ENCODE data around the gene NGEF.

NGEF gene

GRCh38 chr2:233006648-233007047, 6.4 kb downstream of the NGEF start:
- Histone ChIP-seq H3K4me2 (ENCODE audit: low read depth, low read length, poor library complexity, severe bottlenecking) (no peak overlapping the region), H4K20me1 (ENCODE audit: low read depth, low read length) (no peaks in the 10 kb centered on the region), H3F3A (ENCODE audit: insufficient read depth) (no peaks in the 10 kb centered on the region), H3K27me3 (ENCODE audit: low read length) (no peaks in the 10 kb centered on the region), H3K4me3 (ENCODE audit: insufficient read depth, low read length, poor library complexity, severe bottlenecking) (no peak overlapping the region), H2AFZ (ENCODE audit: low read depth, low read length, severe bottlenecking) (no peak overlapping the region), H3K9ac (ENCODE audit: low read length) (no peak overlapping the region), H3K36me3 (ENCODE audit: low read length) (no peaks in the 10 kb centered on the region), H3K79me2 (ENCODE audit: insufficient read depth, low read length) (no peaks in the 10 kb centered on the region), H3K9me3 (ENCODE audit: insufficient read depth, low read length) (no peaks in the 10 kb centered on the region), H3K27ac (ENCODE audit: low read depth, low read length) (no peak overlapping the region), H3K9me2 (replicated peaks; ENCODE audit: insufficient read depth, low read length) (no peaks in the 10 kb centered on the region)
- TF ChIP-seq EZH2phosphoT487 (conservative IDR thresholded peaks at IDR 0.05; ENCODE audit: low read length) (no peak), CTCF (IDR thresholded peaks at IDR 0.05; ENCODE audit: insufficient read depth, low read length, poor library complexity, severe bottlenecking) (no peak)

GRCh38 chr2:233005096-233005495, 8.0 kb downstream of the NGEF start:
- Histone ChIP-seq H2AFZ (ENCODE audit: low read depth, low read length, severe bottlenecking) (no peak overlapping the region), H3K27ac (ENCODE audit: low read depth, low read length) (no peak overlapping the region), H3K9me3 (ENCODE audit: insufficient read depth, low read length) (no peaks in the 10 kb centered on the region), H3K9ac (ENCODE audit: low read length) (no peak overlapping the region), H3K4me3 (ENCODE audit: insufficient read depth, low read length, poor library complexity, severe bottlenecking) (no peak overlapping the region), H3K4me2 (ENCODE audit: low read depth, low read length, poor library complexity, severe bottlenecking) (no peak overlapping the region), H3K9me2 (replicated peaks; ENCODE audit: insufficient read depth, low read length) (no peaks in the 10 kb centered on the region), H4K20me1 (ENCODE audit: low read depth, low read length) (no peaks in the 10 kb centered on the region), H3K79me2 (ENCODE audit: insufficient read depth, low read length) (no peaks in the 10 kb centered on the region), H3K36me3 (ENCODE audit: low read length) (no peaks in the 10 kb centered on the region), H3F3A (ENCODE audit: insufficient read depth) (no peaks in the 10 kb centered on the region), H3K27me3 (ENCODE audit: low read length) (no peaks in the 10 kb centered on the region)
- TF ChIP-seq CTCF (IDR thresholded peaks at IDR 0.05; ENCODE audit: insufficient read depth, low read length, poor library complexity, severe bottlenecking) (no peak), EZH2phosphoT487 (conservative IDR thresholded peaks at IDR 0.05; ENCODE audit: low read length) (no peak)

DNA sequence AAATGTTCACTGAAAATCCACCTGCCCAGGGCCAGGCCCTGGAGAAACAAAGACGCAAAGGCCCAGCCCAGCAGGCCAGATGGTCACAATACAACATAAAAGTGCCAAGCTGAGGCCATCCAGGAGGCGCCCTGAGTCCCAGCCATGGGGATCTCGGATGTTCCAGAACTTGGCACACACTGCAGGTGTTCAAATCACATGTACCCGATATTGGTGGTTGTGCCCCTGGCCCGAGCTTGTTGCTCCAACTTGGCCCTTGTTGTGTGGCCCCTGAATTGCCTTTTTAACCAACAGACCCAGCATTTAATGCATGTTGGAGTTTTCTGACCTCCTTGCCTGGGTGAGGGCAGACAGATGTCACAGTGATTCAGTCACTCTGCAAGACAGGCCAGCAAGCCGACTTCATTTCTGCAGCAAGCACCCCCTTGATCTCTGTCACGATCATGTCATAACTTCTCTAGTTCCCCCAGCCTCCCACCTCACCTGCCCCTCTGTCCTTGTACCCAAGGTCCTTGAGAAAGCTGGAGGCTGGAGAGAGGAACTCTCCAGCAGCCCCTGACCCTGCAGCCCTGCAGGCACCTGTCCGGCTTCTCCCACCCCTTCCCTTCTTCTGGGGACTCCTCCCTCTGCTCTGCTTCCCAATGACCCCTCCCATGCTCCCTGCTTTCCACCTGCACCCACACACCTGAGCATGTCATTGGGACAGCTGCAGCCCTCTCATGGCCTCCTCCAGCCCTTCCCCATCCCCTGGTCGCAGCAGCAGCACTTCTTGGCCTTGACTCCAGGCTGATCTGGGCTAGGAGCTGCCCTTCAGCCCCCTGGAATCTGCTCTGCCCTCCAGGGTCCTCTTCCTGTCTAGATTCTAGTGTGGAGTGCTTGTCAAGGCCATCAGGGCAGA, 9.1 kb downstream of the NGEF start:
- H3K4me3 ChIP-seq (ENCODE audit: insufficient read depth, low read length, poor library complexity, severe bottlenecking), result no peak overlapping the region
- no peaks in the 10 kb centered on the region for H3K27me3 ChIP-seq (ENCODE audit: low read length)
- no peak overlapping the region for H3K9ac ChIP-seq (ENCODE audit: low read length)
- no peaks in the 10 kb centered on the region for H4K20me1 ChIP-seq (ENCODE audit: low read depth, low read length)
- no peak overlapping the region for H3K27ac ChIP-seq (ENCODE audit: low read depth, low read length)
- no peak overlapping the region for H3K4me2 ChIP-seq (ENCODE audit: low read depth, low read length, poor library complexity, severe bottlenecking)
- no peaks in the 10 kb centered on the region for H3K36me3 ChIP-seq (ENCODE audit: low read length)
- no peaks in the 10 kb centered on the region for H3F3A ChIP-seq (ENCODE audit: insufficient read depth)
- no peaks in the 10 kb centered on the region for H3K9me2 ChIP-seq (replicated peaks; ENCODE audit: insufficient read depth, low read length)
- no peaks in the 10 kb centered on the region for H3K9me3 ChIP-seq (ENCODE audit: insufficient read depth, low read length)
- no peaks in the 10 kb centered on the region for H3K79me2 ChIP-seq (ENCODE audit: insufficient read depth, low read length)
- no peak overlapping the region for H2AFZ ChIP-seq (ENCODE audit: low read depth, low read length, severe bottlenecking)
- TF ChIP-seq EZH2phosphoT487 (conservative IDR thresholded peaks at IDR 0.05; ENCODE audit: low read length), result no peak
- no peak for TF ChIP-seq CTCF (IDR thresholded peaks at IDR 0.05; ENCODE audit: insufficient read depth, low read length, poor library complexity, severe bottlenecking)

All from SU-DHL-6 (cell line).